ENCODE measurements around the gene IDUA. TPM values are rescaled to one million over a fixed set of nuclear protein-coding genes. Genes with fewer than 3 reads are reported as not detected.

Gene IDUA
- total and polyA plus RNA-seq, 7 donors, result 1.2 to 15.2 (median 7.3) TPM

DNA sequence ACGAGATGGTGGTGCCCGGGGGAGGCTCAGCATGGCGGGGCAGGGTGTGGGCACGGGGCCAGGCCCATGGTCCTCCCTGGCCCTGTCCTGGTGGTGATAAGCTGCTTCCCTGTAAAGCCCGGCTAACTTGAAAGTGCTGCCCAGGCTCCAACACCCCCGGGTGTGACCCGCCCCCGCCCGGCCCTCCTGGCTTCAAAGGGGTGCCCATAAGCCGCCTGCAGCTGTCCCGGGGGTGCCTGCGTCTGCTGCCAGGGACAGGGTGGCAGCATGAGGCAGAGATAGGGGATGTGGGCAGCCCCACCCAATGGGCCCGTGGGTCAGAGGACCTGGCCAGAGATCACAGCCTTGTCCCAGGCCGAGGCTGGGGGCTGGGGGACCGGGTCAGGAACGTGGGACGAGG is 42.7 kb downstream of the IDUA start:
- Histone ChIP-seq H3K36me3 (peaks cover 0 to 7% (median under 1%) of the 10 kb centered on the region in 4 donors), H3K4me1 (peaks cover 0 to 11% (median 11%) of the 10 kb centered on the region in 4 donors), H3K9me3 (no peaks in the 10 kb centered on the region), H3K27me3 (peaks cover 0 to 68% (median 44%) of the 10 kb centered on the region in 3 donors), H3K4me3 (no peak overlapping the region), H3K27ac (no peak overlapping the region)
- WGBS, 2 donors, result 15 to 63% methylated on average over 17 of the region's 17 CpGs
- no peak for DNase-seq
- TF ChIP-seq POLR2A (IDR thresholded peaks at IDR 0.05) (no peak), POLR2AphosphoS5 (IDR thresholded peaks at IDR 0.05) (no peak), EP300 (IDR thresholded peaks at IDR 0.05) (no peak)
- TF ChIP-seq, protein P1, sequence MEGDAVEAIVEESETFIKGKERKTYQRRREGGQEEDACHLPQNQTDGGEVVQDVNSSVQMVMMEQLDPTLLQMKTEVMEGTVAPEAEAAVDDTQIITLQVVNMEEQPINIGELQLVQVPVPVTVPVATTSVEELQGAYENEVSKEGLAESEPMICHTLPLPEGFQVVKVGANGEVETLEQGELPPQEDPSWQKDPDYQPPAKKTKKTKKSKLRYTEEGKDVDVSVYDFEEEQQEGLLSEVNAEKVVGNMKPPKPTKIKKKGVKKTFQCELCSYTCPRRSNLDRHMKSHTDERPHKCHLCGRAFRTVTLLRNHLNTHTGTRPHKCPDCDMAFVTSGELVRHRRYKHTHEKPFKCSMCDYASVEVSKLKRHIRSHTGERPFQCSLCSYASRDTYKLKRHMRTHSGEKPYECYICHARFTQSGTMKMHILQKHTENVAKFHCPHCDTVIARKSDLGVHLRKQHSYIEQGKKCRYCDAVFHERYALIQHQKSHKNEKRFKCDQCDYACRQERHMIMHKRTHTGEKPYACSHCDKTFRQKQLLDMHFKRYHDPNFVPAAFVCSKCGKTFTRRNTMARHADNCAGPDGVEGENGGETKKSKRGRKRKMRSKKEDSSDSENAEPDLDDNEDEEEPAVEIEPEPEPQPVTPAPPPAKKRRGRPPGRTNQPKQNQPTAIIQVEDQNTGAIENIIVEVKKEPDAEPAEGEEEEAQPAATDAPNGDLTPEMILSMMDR (IDR thresholded peaks at IDR 0.05), result no peak
- intact Hi-C loops (cut with DNase I), result no loop called here

DNA sequence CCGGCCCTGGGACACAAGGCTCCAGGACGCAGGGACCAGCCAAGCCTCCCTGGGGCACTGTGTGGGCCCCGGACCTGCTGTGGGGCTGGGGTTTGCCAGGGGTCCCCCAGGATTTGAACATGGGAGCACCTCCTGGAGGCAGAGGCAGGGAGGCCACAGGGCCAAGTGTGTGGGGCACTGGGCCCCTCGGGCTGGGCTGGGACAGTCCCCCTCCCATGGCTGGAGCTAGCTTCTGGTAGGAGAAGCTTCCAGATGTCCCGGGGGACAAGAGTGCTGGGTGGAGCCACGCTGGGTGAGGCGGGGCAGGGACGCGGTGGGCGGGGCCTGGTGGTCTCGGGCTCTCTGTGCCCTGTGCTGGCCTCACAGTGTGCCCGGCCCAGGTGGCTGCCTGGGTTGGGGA is 43.2 kb downstream of the IDUA start:
- no peak for DNase-seq
- peaks cover 0 to 68% (median 44%) of the 10 kb centered on the region in 3 donors for H3K27me3 ChIP-seq
- no peak overlapping the region for H3K27ac ChIP-seq
- no peak overlapping the region for H3K4me3 ChIP-seq
- 16 to 63% methylated on average over 12 of the region's 12 CpGs for WGBS, 2 donors
- no peak for TF ChIP-seq EP300 (IDR thresholded peaks at IDR 0.05)
- TF ChIP-seq POLR2A (IDR thresholded peaks at IDR 0.05), result no peak
- no peak for TF ChIP-seq POLR2AphosphoS5 (IDR thresholded peaks at IDR 0.05)
- TF ChIP-seq, protein P1 (IDR thresholded peaks at IDR 0.05), result no peak
- no peaks in the 10 kb centered on the region for H3K9me3 ChIP-seq
- peaks cover 0 to 2% (median 0%) of the 10 kb centered on the region in 4 donors for H3K36me3 ChIP-seq
- H3K4me1 ChIP-seq, result peaks cover 0 to 12% (median 11%) of the 10 kb centered on the region in 4 donors
- intact Hi-C loops (cut with DNase I), result no loop called here

DNA sequence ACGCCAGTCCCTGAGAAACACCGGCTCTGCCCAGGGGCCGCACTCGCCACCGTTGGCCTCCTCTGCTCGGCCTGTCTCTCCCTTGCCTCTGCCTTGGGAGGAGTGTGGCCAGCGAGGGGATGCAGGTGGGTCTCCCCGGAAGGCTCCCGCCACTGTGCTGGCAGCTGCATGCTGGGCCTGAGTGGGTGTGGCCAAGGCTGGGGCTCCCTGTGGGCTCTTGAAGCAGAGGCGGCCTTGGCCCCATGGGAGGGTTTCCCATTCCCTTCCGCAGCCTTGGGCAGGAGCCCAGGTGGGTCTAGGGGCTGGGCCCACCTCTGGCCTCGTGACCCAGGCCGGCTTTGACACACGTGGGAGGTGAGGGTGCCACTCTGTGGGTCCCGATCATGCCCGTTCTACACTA is 43.7 kb downstream of the IDUA start:
- Histone ChIP-seq H3K4me1 (peaks cover 0 to 12% (median 11%) of the 10 kb centered on the region in 4 donors), H3K4me3 (no peak overlapping the region), H3K9me3 (no peaks in the 10 kb centered on the region), H3K27me3 (peaks cover 0 to 68% (median 44%) of the 10 kb centered on the region in 3 donors), H3K27ac (no peak overlapping the region), H3K36me3 (no peaks in the 10 kb centered on the region)
- WGBS, 2 donors, result 21 to 59% methylated on average over 16 of the region's 16 CpGs
- intact Hi-C loops (cut with DNase I), result no loop called here
- TF ChIP-seq POLR2AphosphoS5 (IDR thresholded peaks at IDR 0.05) (no peak), POLR2A (IDR thresholded peaks at IDR 0.05) (no peak), EP300 (IDR thresholded peaks at IDR 0.05) (no peak)
- TF ChIP-seq, protein P1 (IDR thresholded peaks at IDR 0.05), result no peak
- no peak for DNase-seq

DNA sequence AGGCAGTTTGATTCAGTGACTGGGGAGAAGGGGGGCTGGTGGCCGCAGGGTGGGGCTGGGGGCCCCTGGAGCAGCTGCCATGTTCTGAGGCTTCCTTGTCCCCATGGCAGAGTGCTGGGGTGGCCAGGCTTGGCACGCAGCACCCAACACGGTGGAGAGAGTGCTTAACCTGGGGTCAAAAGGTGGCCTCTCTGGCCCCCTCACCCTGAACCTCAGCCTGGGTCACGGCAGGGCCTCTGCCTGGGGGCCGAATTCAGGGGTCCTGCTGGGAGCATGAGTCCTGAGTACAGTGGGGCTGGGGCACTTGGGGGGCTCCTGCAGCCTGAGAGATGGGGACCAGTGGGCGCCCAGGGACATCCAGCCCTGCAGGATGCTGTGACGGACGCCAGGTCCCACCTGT is 44.5 kb downstream of the IDUA start:
- TF ChIP-seq POLR2AphosphoS5 (IDR thresholded peaks at IDR 0.05) (no peak), EP300 (IDR thresholded peaks at IDR 0.05) (no peak), POLR2A (IDR thresholded peaks at IDR 0.05) (no peak)
- TF ChIP-seq, protein P1 (IDR thresholded peaks at IDR 0.05), result no peak
- intact Hi-C loops (cut with DNase I), result no loop called here
- Histone ChIP-seq H3K27me3 (peaks cover 0 to 68% (median 44%) of the 10 kb centered on the region in 3 donors), H3K4me1 (peaks cover 0 to 12% (median 11%) of the 10 kb centered on the region in 4 donors), H3K27ac (no peak overlapping the region), H3K9me3 (no peaks in the 10 kb centered on the region), H3K36me3 (no peaks in the 10 kb centered on the region), H3K4me3 (no peak overlapping the region)
- WGBS, 2 donors, result 69 to 84% methylated on average over 8 of the region's 8 CpGs
- no peak for DNase-seq
